ENCODE data around the gene ENOX1. TPM values are rescaled to one million over a fixed set of nuclear protein-coding genes. Genes with fewer than 3 reads are reported as not detected.

ENOX1 gene
- total RNA-seq, 1 donor from 2014 or later = 2.0 TPM

- Mint-ChIP-seq H3K4me1 (ENCODE audit: low read depth) (peaks cover 53% of the 10 kb centered on the region), H3K27ac (ENCODE audit: unreplicated experiment) (peak overlapping the region; percentile 60), H3K4me3 (ENCODE audit: unreplicated experiment) (no peak overlapping the region), H3K27me3 (ENCODE audit: low read depth) (no peaks in the 10 kb centered on the region), H3K9me3 (ENCODE audit: low read depth) (peaks cover 3% of the 10 kb centered on the region), H3K36me3 (ENCODE audit: low read depth) (no peaks in the 10 kb centered on the region)
- no peak for DNase-seq (ENCODE audit: low spot score)
- TF ChIP-seq, protein P1, sequence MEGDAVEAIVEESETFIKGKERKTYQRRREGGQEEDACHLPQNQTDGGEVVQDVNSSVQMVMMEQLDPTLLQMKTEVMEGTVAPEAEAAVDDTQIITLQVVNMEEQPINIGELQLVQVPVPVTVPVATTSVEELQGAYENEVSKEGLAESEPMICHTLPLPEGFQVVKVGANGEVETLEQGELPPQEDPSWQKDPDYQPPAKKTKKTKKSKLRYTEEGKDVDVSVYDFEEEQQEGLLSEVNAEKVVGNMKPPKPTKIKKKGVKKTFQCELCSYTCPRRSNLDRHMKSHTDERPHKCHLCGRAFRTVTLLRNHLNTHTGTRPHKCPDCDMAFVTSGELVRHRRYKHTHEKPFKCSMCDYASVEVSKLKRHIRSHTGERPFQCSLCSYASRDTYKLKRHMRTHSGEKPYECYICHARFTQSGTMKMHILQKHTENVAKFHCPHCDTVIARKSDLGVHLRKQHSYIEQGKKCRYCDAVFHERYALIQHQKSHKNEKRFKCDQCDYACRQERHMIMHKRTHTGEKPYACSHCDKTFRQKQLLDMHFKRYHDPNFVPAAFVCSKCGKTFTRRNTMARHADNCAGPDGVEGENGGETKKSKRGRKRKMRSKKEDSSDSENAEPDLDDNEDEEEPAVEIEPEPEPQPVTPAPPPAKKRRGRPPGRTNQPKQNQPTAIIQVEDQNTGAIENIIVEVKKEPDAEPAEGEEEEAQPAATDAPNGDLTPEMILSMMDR (IDR thresholded peaks at IDR 0.05) = no peak
These were observed 212.2 kb downstream of the ENOX1 start for GRCh38 chr13:43574605-43575004.

DNA sequence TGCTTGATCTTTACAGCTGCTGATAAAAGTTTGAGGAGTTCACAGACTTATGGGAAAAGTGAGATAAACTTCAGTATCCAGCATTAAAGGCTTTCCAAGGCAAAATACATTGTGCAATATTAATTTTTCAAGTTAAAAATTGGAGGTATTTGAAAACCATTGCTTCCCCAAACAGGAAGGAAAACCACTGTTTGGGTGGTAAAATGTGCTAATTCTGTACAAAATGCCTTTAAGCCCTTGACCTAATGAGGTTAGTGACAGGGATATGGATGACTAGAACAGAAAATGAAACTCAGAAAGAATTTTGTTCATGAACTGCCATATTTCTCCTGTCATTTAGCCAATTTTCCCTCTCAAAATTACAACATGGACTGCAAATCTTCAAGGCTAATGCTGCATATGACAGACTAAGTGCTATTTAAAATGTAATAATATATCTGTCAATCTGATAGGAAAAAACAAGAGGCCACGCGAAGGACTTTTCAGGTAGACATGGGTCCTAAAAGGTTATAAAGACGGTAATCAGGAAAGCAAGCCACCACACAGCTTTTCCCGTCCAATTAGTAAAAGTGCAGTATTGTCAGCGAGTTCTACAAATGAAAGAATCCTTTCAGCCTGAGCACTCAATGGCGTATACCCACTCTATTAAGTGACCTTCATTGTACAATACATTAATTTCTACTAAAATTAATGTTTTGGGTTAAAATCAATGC lies 212.8 kb downstream of the ENOX1 start:
- H3K27me3 Mint-ChIP-seq (ENCODE audit: low read depth) = no peaks in the 10 kb centered on the region
- peaks cover 56% of the 10 kb centered on the region for H3K4me1 Mint-ChIP-seq (ENCODE audit: low read depth)
- TF ChIP-seq, protein P1 (IDR thresholded peaks at IDR 0.05) = no peak
- H3K9me3 Mint-ChIP-seq (ENCODE audit: low read depth) = peaks cover 3% of the 10 kb centered on the region
- peak overlapping the region; percentile 84 for H3K27ac Mint-ChIP-seq (ENCODE audit: unreplicated experiment)
- H3K36me3 Mint-ChIP-seq (ENCODE audit: low read depth) = no peaks in the 10 kb centered on the region
- H3K4me3 Mint-ChIP-seq (ENCODE audit: unreplicated experiment) = no peak overlapping the region
- DNase-seq (ENCODE audit: low spot score) = no peak

- peak overlapping the region; percentile 84 for H3K27ac Mint-ChIP-seq (ENCODE audit: unreplicated experiment)
- no peaks in the 10 kb centered on the region for H3K27me3 Mint-ChIP-seq (ENCODE audit: low read depth)
- H3K9me3 Mint-ChIP-seq (ENCODE audit: low read depth) = peaks cover 3% of the 10 kb centered on the region
- H3K36me3 Mint-ChIP-seq (ENCODE audit: low read depth) = no peaks in the 10 kb centered on the region
- no peak for DNase-seq (ENCODE audit: low spot score)
- H3K4me1 Mint-ChIP-seq (ENCODE audit: low read depth) = peaks cover 57% of the 10 kb centered on the region
- peak overlapping the region; percentile 8 for H3K4me3 Mint-ChIP-seq (ENCODE audit: unreplicated experiment)
- TF ChIP-seq, protein P1 (IDR thresholded peaks at IDR 0.05) = no peak
These were observed 213.4 kb downstream of the ENOX1 start for GRCh38 chr13:43573361-43573740.

DNA sequence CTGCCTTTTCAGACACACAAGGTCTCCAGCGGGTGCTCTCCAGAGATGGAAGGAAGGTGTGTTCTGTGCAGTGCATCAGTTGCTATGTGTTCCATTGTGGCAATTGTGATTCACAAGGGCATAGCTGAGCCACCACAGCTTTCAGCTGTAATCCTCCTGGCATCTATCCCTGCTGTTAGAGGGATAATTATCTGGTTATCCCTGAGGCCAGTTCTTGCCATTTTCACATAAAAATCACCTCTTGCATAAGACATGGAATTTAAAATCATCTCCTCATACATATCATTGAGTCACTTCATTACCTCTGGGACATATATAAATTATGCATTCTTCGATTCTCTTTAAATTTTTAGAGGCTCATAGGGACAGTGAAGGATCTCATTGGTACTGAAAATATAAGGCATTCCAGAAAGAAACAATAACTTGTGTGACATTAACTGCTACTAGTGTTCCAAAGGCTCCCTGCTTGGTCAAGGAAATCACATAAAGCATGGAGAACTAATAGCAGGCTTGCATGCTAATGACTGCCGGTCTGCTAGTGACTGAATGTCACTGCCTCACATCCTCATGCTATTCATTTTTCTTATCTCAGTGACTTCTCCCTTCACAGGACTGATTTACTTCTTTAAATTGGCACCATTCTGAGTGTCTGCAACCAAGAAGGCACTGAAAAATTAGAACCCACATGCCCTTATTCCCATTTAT lies 214.0 kb downstream of the ENOX1 start:
- peaks cover 62% of the 10 kb centered on the region for H3K4me1 Mint-ChIP-seq (ENCODE audit: low read depth)
- no peaks in the 10 kb centered on the region for H3K36me3 Mint-ChIP-seq (ENCODE audit: low read depth)
- peaks cover 3% of the 10 kb centered on the region for H3K9me3 Mint-ChIP-seq (ENCODE audit: low read depth)
- no peaks in the 10 kb centered on the region for H3K27me3 Mint-ChIP-seq (ENCODE audit: low read depth)
- peak overlapping the region; percentile 8 for H3K4me3 Mint-ChIP-seq (ENCODE audit: unreplicated experiment)
- peak overlapping the region; percentile 84 for H3K27ac Mint-ChIP-seq (ENCODE audit: unreplicated experiment)
- no peak for DNase-seq (ENCODE audit: low spot score)
- TF ChIP-seq, protein P1 (IDR thresholded peaks at IDR 0.05) = no peak

DNA sequence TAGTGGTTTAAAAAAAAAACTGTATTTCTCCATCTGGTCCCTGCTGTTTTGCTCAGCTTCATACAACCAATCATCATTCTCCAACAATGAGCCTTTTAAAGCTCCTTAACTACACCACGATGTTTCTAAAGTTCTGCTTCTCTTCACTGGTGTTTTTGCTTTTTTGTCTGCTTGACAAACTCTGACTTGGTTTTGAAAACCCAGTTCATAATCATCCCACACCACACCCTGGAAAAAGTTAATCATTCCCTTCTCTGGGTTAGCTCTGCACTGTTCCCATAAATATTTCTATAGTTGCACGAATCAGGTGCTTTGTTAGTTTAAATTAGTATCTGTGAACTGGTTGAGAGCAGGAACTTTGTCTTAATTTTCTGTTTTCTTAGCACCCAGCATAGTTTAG lies 217.1 kb downstream of the ENOX1 start:
- no peak for DNase-seq (ENCODE audit: low spot score)
- TF ChIP-seq, protein P1 (IDR thresholded peaks at IDR 0.05) = no peak
- H3K36me3 Mint-ChIP-seq (ENCODE audit: low read depth) = no peaks in the 10 kb centered on the region
- H3K27me3 Mint-ChIP-seq (ENCODE audit: low read depth) = no peaks in the 10 kb centered on the region
- H3K4me1 Mint-ChIP-seq (ENCODE audit: low read depth) = peaks cover 52% of the 10 kb centered on the region
- H3K9me3 Mint-ChIP-seq (ENCODE audit: low read depth) = no peaks in the 10 kb centered on the region
- H3K4me3 Mint-ChIP-seq (ENCODE audit: unreplicated experiment) = no peak overlapping the region
- H3K27ac Mint-ChIP-seq (ENCODE audit: unreplicated experiment) = peak overlapping the region; percentile 11
